Fibroblast of lung (primary cell): ENCODE measurements around the gene ANO3. TPM values are rescaled to one million over a fixed set of nuclear protein-coding genes. Genes with fewer than 3 reads are reported as not detected.
A peak's percentile ranks its signal among the peaks of the same experiment; 100 is the strongest.

ENCODE experiments used
- DNase-seq, 2 donors: peaks; one replicate each; pipeline versions ENCODE4 v3.0.0 to v3.0.0-alpha.2; 2010; ENCODE audit warnings: low read depth in 2 of 2
- H2AFZ ChIP-seq: 2 replicates; pipeline ENCODE4 v1.5.1; 2012; ENCODE audit warnings: low read length, control low read depth, inconsistent platforms
- H3K27ac ChIP-seq: 2 replicates; pipeline ENCODE4 v1.5.1; 2011; ENCODE audit warnings: low read length, control low read depth; ENCODE audit not compliant: insufficient read depth
- H3K27me3 ChIP-seq: 2 replicates; pipeline ENCODE4 v1.5.1; 2011; ENCODE audit warnings: mild to moderate bottlenecking, low read length; ENCODE audit not compliant: control insufficient read depth, insufficient read depth
- H3K36me3 ChIP-seq: 2 replicates; pipeline ENCODE4 v1.5.1; 2011; ENCODE audit warnings: low read length; ENCODE audit not compliant: control insufficient read depth, insufficient read depth
- H3K4me1 ChIP-seq: 2 replicates; pipeline ENCODE4 v1.5.1; 2011; ENCODE audit warnings: low read length; ENCODE audit not compliant: control insufficient read depth, insufficient read depth; ENCODE audit errors: extremely low read depth
- H3K4me2 ChIP-seq: 2 replicates; pipeline ENCODE4 v1.5.1; 2011; ENCODE audit warnings: low read length, control low read depth; ENCODE audit not compliant: insufficient read depth; ENCODE audit errors: extremely low read depth
- H3K4me3 ChIP-seq, 4 experiments: fragments of 200-600 bp in 1 of 4; sonication (generic) in 1 of 4; replicated peaks in 1 of 4; 2 replicates each; pipeline ENCODE4 v1.5.1; 2011 to 2016; ENCODE audit warnings: low read length in 4 of 4, low read depth in 3 of 4, mild to moderate bottlenecking in 3 of 4, control low read depth in 2 of 4, inconsistent platforms in 1 of 4, mixed read lengths in 1 of 4; ENCODE audit not compliant: insufficient read depth in 1 of 4; ENCODE audit errors: control extremely low read depth in 1 of 4
- H3K79me2 ChIP-seq: 2 replicates; pipeline ENCODE4 v1.5.1; 2012; ENCODE audit warnings: mild to moderate bottlenecking, low read length, inconsistent platforms; ENCODE audit not compliant: control insufficient read depth, insufficient read depth
- H3K9ac ChIP-seq: 2 replicates; pipeline ENCODE4 v1.5.1; 2011; ENCODE audit warnings: mild to moderate bottlenecking, low read length, control low read depth; ENCODE audit not compliant: insufficient read depth
- H3K9me3 ChIP-seq: 2 replicates; pipeline ENCODE4 v1.5.1; 2012; ENCODE audit warnings: low read depth, low read length; ENCODE audit not compliant: control insufficient read depth, insufficient read depth
- H4K20me1 ChIP-seq: 2 replicates; pipeline ENCODE4 v1.5.1; 2011; ENCODE audit warnings: low read length; ENCODE audit not compliant: control insufficient read depth, insufficient read depth; ENCODE audit errors: extremely low read depth
- EZH2 ChIP-seq: IDR thresholded peaks from 2 replicates; pipeline ENCODE4 v1.5.1; 2012; ENCODE audit warnings: low read length, control low read depth, mild to moderate bottlenecking; ENCODE audit errors: missing control alignments
- polyA plus RNA-seq, 2 donors: library from polyadenylated mRNA; depleted of rRNA in 1 of 2; stranded (reverse) in 1 of 2; unstranded in 1 of 2; fragments of >200 nt; gene quantifications; 2 replicates each; pipeline ENCODE4 v1.2.1, GENCODE V29; 2011 to 2012; ENCODE audit warnings: missing spikeins in 1 of 2
- total RNA-seq: library from RNA; depleted of rRNA; stranded (reverse); fragments of >200 nt; gene quantifications from 2 replicates; pipeline ENCODE4 v1.2.1, GENCODE V29; 2014
- TF ChIP-seq, protein P1 (sequence below), 2 donors: IDR thresholded peaks in 1 of 2; conservative IDR thresholded peaks in 1 of 2; 1 replicate in 1 of 2; 2 replicates in 1 of 2; pipeline ENCODE4 v1.5.1; 2011 to 2012; ENCODE audit warnings: low read length in 2 of 2, control low read depth in 1 of 2, inconsistent platforms in 1 of 2, low read depth in 1 of 2, mild to moderate bottlenecking in 1 of 2

ANO3 gene
- total and polyA plus RNA-seq, 2 donors (not counting 1 experiment from before 2014, with no cell fraction given) = 2.2 to 5.1 TPM

DNA sequence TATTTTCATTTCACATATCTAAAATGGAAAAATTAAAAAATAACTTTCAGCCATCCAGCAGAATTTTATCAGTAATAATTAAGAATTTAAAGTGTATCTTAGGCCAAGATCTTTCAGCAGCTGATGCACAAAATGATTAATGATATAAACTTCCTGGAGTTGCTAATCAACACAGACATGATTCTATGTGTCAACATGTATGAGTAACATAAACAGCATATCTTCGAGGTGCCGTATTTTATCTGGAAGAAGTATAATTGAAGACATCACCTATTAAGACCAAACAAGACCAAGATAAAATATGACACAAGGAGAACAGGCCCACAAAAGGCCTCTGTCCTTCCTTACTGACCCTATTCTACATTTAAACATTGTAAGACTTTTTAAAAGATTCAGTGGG is 344.7 kb downstream of the ANO3 start:
- no peaks in the 10 kb centered on the region for H3K9me3 ChIP-seq
- H3K36me3 ChIP-seq = no peaks in the 10 kb centered on the region
- H3K79me2 ChIP-seq = no peaks in the 10 kb centered on the region

GRCh38 chr11:26677566-26677965 is 345.6 kb downstream of the ANO3 start:
- Histone ChIP-seq H3K27ac (no peak overlapping the region), H4K20me1 (no peaks in the 10 kb centered on the region), H3K79me2 (no peaks in the 10 kb centered on the region), H3K9me3 (no peaks in the 10 kb centered on the region), H2AFZ (no peak overlapping the region), H3K27me3 (no peaks in the 10 kb centered on the region), H3K9ac (no peak overlapping the region), H3K36me3 (no peaks in the 10 kb centered on the region), H3K4me1 (no peaks in the 10 kb centered on the region), H3K4me3 (no peak overlapping the region), H3K4me2 (no peak overlapping the region)
- DNase-seq = peak in 1 of 2 donors; percentile 14
- TF ChIP-seq, protein P1, sequence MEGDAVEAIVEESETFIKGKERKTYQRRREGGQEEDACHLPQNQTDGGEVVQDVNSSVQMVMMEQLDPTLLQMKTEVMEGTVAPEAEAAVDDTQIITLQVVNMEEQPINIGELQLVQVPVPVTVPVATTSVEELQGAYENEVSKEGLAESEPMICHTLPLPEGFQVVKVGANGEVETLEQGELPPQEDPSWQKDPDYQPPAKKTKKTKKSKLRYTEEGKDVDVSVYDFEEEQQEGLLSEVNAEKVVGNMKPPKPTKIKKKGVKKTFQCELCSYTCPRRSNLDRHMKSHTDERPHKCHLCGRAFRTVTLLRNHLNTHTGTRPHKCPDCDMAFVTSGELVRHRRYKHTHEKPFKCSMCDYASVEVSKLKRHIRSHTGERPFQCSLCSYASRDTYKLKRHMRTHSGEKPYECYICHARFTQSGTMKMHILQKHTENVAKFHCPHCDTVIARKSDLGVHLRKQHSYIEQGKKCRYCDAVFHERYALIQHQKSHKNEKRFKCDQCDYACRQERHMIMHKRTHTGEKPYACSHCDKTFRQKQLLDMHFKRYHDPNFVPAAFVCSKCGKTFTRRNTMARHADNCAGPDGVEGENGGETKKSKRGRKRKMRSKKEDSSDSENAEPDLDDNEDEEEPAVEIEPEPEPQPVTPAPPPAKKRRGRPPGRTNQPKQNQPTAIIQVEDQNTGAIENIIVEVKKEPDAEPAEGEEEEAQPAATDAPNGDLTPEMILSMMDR (conservative IDR thresholded peaks at IDR 0.05 in 1 of 2, IDR thresholded peaks at IDR 0.05 in 1 of 2; ENCODE audit: low read depth in 1 of 2, low read length in 2 of 2) = no peak
- no peak for TF ChIP-seq EZH2

More for the DNA sequence above, 344.7 kb downstream of the ANO3 start:
- H2AFZ ChIP-seq = no peak overlapping the region
- no peak for TF ChIP-seq EZH2
- TF ChIP-seq, protein P1 (conservative IDR thresholded peaks at IDR 0.05 in 1 of 2, IDR thresholded peaks at IDR 0.05 in 1 of 2; ENCODE audit: low read depth in 1 of 2, low read length in 2 of 2) = no peak
- no peak overlapping the region for H3K4me3 ChIP-seq
- no peak overlapping the region for H3K27ac ChIP-seq
- H4K20me1 ChIP-seq = no peaks in the 10 kb centered on the region
- H3K9ac ChIP-seq = no peak overlapping the region
- H3K27me3 ChIP-seq = no peaks in the 10 kb centered on the region
- DNase-seq = no peak
- H3K4me2 ChIP-seq = no peak overlapping the region
- no peaks in the 10 kb centered on the region for H3K4me1 ChIP-seq

GRCh38 chr11:26687351-26687750 is 355.4 kb downstream of the ANO3 start:
- H3K36me3 ChIP-seq = no peaks in the 10 kb centered on the region
- DNase-seq = no peak
- no peak overlapping the region for H3K27ac ChIP-seq
- H4K20me1 ChIP-seq = no peaks in the 10 kb centered on the region
- no peak overlapping the region for H3K4me3 ChIP-seq
- H3K79me2 ChIP-seq = no peaks in the 10 kb centered on the region
- H3K4me1 ChIP-seq = no peaks in the 10 kb centered on the region
- TF ChIP-seq, protein P1 (conservative IDR thresholded peaks at IDR 0.05 in 1 of 2, IDR thresholded peaks at IDR 0.05 in 1 of 2; ENCODE audit: low read depth in 1 of 2, low read length in 2 of 2) = no peak
- no peak for TF ChIP-seq EZH2
- H3K9me3 ChIP-seq = no peaks in the 10 kb centered on the region
- H3K9ac ChIP-seq = no peak overlapping the region
- H2AFZ ChIP-seq = no peak overlapping the region
- H3K4me2 ChIP-seq = no peak overlapping the region
- no peaks in the 10 kb centered on the region for H3K27me3 ChIP-seq
